Mammary epithelial cell (primary cell): ENCODE data around the gene PROB1.

ENCODE experiments used
- CTCF ChIP-seq, 2 donors: IDR thresholded peaks in 1 of 2; conservative IDR thresholded peaks in 1 of 2; 2 replicates each; pipeline ENCODE4 v1.5.1; 2011 to 2012; ENCODE audit warnings: inconsistent platforms in 2 of 2, low read length in 2 of 2, mild to moderate bottlenecking in 2 of 2, control low read depth in 1 of 2, low read depth in 1 of 2; ENCODE audit not compliant: insufficient read depth in 1 of 2; ENCODE audit errors: extremely low read depth in 1 of 2
- EZH2 ChIP-seq: IDR thresholded peaks from 2 replicates; pipeline ENCODE4 v1.6.1; 2012; ENCODE audit warnings: low read length, inconsistent platforms, borderline replicate concordance

GRCh38 chr5:139378101-139378825 is 16.6 kb downstream of the PROB1 start:
- TF ChIP-seq CTCF (conservative IDR thresholded peaks at IDR 0.05 in 1 of 2, IDR thresholded peaks at IDR 0.05 in 1 of 2; ENCODE audit: extremely low read depth in 1 of 2, insufficient read depth in 1 of 2, low read depth in 1 of 2, low read length in 2 of 2) = no peak
- no peak for TF ChIP-seq EZH2
